AML-193 (cell line): ENCODE data around the gene DNAJC8.

Experiments used
- DNase-seq, 2 experiments: peaks; one replicate each; lab custom pipeline; 2025; lab: John Stamatoyannopoulos, UW

DNAJC8 gene

GRCh38 chr1:28172713-28173150, 60.1 kb downstream of the DNAJC8 start:
- DNase-seq: peak; percentile 39 to 43

- no peak for DNase-seq
Observed at GRCh38 chr1:28171246-28171645, 61.6 kb downstream of the DNAJC8 start.

- no peak for DNase-seq
Observed at GRCh38 chr1:28170001-28170596, 62.7 kb downstream of the DNAJC8 start.

- DNase-seq: no peak
Observed at GRCh38 chr1:28163496-28164161, 69.2 kb downstream of the DNAJC8 start.

GRCh38 chr1:28162151-28162550, 70.7 kb downstream of the DNAJC8 start:
- no peak for DNase-seq

GRCh38 chr1:28161751-28162150, 71.1 kb downstream of the DNAJC8 start:
- DNase-seq: no peak

- DNase-seq: no peak
Observed at GRCh38 chr1:28160782-28161266, 72.0 kb downstream of the DNAJC8 start.

- no peak for DNase-seq
Observed at GRCh38 chr1:28159680-28160079, 73.1 kb downstream of the DNAJC8 start.

- no peak for DNase-seq
Observed at GRCh38 chr1:28159243-28159642, 73.6 kb downstream of the DNAJC8 start.

- no peak for DNase-seq
Observed at GRCh38 chr1:28157894-28158293, 74.9 kb downstream of the DNAJC8 start.

GRCh38 chr1:28156821-28157220, 76.0 kb downstream of the DNAJC8 start:
- DNase-seq: peak; percentile 74 to 77

- no peak for DNase-seq
Observed at GRCh38 chr1:28155628-28156027, 77.2 kb downstream of the DNAJC8 start.

- no peak for DNase-seq
Observed at GRCh38 chr1:28154078-28154594, 78.7 kb downstream of the DNAJC8 start.
